GM21526 (cell line): ENCODE data around the gene SLC17A3.

Experiments used
- ATAC-seq: cut with Tn5 transposase; IDR thresholded peaks from one replicate; pipeline ENCODE4 v1.9.1; 2021; ENCODE audit warnings: moderate library complexity; ENCODE audit not compliant: unreplicated experiment, low FRiP score

SLC17A3 gene

GRCh38 chr6:25874118-25874517, at the start of gene SLC17A3:
TSS of gene SLC17A3 (minus strand) at chr6:25874243. CDS start at chr6:25868387, 5,856 bp downstream.
- ATAC-seq = no peak

DNA sequence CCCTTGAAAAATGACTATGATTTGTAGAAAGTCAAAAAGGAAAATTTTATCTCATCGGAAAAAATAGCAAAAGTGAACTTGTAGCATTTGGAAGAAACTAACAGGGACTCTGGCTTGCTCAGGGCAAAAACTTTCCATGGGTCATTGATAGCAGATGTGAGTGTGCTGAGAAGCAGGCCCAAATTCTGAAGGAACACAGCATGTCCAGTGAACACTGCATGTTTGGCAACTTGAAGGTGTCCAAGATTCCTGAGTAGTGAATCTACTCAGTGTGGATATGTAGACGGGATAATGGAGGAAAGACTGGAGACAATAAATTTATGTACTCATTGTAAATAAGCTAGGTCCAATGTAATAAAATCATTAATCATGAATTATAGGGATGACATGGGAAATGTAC, 48.3 kb upstream of the SLC17A3 start:
- no peak for ATAC-seq

- no peak for ATAC-seq
Observed at GRCh38 chr6:25921525-25922203, 47.6 kb upstream of the SLC17A3 start.

DNA sequence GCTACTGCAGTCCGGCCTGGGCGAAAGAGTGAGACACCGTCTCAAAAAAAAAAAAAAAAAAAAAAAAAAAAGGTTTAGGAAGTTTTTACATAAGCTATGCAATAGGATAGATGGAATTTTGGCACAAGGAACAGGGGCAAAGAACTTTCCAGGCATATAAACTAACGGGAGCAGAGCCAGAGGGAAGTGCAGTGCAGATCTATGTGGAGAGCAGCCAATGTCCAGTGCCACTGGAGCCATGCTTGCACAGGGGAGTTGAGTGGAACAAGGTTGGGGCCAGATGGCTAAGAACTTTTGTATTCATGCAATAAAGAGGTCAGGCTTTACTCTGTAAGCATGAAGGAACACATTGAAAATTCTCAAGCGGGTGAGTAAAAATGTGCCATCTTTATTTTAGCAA, 45.6 kb upstream of the SLC17A3 start:
- no peak for ATAC-seq

DNA sequence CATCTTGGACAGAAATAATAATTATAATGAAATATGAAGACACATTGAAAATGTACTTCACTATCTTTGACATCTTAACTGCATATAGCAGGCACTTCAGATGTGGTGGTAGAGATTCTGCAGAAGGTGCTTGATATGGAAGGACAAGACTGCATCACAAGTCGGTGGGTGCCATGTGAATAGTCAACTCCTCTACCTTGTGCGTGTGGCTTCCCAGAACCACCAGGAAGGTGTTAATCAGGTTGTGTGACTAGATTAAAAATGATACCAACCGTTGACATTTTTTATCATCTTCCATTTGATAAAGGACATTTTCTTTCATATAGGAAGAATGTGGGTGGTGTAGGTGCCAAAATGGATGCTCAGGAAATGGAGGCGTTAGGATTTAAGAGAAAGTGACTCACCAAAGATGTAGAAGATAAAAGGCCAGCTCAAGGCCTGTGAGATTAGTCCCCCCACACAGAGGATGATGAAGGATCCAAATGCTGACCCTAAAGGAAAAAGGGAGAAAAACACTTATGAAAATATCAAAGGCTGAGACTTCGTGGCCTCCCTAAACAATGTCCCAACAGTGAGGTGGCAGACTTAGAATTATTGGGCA, 44.1 kb upstream of the SLC17A3 start:
- ATAC-seq = no peak

GRCh38 chr6:25916789-25917490, 42.9 kb upstream of the SLC17A3 start:
- no peak for ATAC-seq

DNA sequence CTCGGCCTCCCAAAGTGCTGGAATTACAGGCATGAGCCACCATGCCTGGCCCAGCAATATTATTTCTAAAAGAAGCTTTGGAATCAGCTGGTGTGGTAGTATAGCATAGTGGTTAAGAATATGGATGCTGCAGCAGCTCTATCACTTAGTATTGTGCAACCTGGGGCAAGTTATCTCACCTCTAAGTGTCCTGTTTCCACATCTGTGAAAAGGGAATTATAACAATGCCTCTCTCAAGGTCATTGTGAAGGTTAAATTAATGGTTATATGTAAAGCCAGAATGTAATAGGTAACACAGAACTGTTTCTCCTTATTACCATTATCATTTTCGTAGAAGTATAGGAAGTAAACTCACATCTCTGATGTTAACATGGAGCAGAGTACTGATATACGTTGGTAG, 42.3 kb upstream of the SLC17A3 start:
- ATAC-seq = no peak

GRCh38 chr6:25913741-25914140, 39.7 kb upstream of the SLC17A3 start:
- ATAC-seq = no peak

DNA sequence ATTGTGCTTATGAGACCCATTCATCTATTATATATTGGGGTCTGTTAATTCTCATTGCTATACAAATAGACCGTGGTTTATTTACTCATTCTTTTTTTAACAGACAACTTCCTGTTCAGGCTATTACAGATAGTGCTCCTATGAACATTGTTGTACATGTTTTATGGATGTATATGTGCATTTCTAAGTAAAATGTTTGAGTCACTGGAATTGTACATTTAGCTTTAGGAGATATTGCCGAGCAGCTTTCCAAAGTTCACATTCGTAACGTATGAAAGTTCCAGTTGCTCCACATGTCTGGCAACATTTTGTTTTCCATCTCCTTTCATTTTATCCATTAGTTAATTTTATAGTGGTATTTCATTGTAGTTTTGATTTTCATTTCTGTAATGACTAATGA, 37.3 kb upstream of the SLC17A3 start:
- no peak for ATAC-seq

DNA sequence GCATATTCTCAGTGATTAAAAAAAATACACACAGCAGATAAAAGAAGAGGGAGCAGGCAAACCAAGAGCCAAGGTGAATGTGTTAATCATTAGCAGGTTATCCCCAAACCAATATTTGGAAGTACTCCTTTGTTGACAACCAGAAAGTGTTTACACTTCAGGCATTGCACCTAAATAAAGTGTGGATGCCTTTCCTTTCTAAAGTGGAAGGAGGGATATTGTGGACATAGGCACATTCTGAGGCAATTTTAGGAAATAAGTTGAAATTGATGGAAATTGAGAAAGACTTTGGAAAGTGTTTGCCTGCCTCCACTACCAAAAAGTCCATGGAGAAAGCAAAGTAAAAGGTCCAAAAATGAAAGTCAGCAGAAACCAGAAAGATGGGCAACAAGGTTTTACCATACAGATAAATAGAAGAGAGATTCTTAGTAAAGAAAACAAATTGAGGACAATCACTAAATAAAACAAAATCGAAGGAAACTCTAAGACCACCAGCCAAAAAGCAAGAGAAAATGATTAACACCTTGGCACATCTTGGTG, 33.5 kb upstream of the SLC17A3 start:
- no peak for ATAC-seq

GRCh38 chr6:25903467-25904099, 29.5 kb upstream of the SLC17A3 start:
- no peak for ATAC-seq

- no peak for ATAC-seq
Observed at GRCh38 chr6:25902071-25902470, 28.0 kb upstream of the SLC17A3 start.

DNA sequence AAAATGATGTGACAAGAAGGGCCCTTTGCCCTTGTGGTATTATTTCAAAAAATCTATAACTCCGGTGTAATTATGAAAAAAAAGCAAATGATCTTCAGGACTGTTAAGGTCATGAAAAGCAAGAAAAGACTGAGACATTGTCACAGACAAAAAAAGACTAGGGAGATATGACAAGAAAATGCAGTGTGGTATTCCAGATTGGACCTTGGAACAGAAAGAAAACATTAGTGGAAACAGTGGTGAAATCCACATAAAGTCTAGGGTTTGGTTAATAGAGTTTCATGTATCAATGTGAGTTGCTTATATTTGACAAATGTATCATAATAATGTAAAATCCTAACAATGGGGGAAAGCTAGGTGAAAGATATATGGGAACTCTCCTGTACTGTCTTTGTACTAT, 26.8 kb upstream of the SLC17A3 start:
- no peak for ATAC-seq

GRCh38 chr6:25899580-25900408, 25.8 kb upstream of the SLC17A3 start:
- ATAC-seq = no peak

DNA sequence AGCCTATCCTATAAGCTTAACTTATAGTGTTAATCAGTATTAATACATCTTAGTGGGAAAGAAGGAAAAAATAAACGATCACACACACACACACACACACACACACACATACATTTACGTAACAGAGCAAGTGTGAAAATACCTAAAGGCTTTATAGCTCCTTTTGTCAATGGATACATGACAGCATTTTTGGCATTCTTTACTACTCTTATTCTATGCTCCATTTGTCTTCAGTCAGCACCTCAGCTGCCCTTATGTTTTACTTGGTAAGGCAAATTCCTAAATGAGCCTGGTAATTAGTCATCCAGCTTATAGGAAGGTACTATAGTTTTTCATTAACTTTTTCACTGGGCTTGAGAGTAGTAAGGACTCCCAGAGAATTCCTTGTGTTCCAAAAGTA, 25.1 kb upstream of the SLC17A3 start:
- no peak for ATAC-seq

- ATAC-seq = no peak
Observed at GRCh38 chr6:25898289-25898977, 24.4 kb upstream of the SLC17A3 start.

DNA sequence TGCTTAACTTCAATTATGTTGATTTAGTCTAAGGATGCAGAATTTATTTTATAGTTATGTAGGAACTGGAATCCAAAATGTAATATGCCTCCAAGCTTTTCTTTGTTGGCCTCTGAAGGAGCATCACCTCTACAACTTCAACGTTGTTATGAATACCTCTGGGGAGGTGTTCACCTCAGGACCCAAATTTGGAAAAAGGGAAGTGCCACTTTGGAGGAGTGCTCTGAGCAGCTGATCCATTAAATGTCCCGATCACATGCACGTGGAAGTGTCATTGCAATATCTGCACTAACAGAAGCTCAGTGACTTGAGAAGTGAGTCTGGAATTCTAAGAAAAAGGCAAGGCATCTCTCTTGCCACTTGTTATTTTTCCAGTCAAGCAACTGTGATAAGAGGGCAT, 22.2 kb upstream of the SLC17A3 start:
- ATAC-seq = no peak

- ATAC-seq = no peak
Observed at GRCh38 chr6:25895771-25896170, 21.7 kb upstream of the SLC17A3 start.

GRCh38 chr6:25893778-25894177, 19.7 kb upstream of the SLC17A3 start:
- ATAC-seq = no peak

DNA sequence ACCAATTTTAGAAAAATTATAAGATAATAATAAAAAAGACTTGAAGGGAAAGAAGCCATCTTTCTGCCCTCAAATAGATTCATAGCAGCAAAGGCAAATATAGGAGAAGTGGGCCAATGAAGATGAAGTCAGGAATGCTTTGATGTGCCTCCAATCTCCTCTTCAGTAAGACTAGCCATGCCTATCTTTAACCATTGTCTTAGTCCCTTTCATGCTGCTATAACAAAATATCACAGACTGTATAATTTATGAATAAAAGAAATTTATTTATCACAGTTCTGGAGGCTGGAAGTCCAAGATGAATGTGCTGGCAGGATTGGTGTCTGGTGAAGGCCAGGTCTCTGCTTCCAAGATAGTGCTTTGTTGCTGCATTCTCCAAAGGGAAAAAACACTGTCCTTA, 18.8 kb upstream of the SLC17A3 start:
- no peak for ATAC-seq
